ENCODE results near the gene TRAPPC11. TPM values are rescaled to one million over a fixed set of nuclear protein-coding genes. Genes with fewer than 3 reads are reported as not detected.

Gene TRAPPC11
- total and polyA plus RNA-seq, 11 donors, result 10.4 to 28.5 (median 21.6) TPM

DNA sequence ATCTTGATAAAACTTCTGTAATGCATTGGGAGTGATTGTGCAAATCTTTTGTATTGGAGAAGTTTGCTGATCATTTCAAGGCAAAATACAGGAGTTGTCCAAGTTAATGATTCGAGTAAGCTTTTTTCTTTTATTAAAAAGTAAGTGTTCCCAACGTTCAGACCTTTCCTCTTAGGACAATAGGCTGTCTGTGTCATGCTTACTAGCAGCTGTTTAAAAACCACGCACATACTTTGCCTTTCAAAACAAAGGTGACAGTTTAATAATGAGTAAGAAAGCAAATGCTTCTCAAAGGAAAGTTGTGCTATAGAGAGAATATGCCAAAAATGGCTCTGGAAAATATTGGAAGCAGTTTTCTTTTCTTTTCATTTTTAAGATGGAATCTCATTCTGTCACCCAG is 11.2 kb downstream of the TRAPPC11 start:
- H3K9me3 ChIP-seq, result no peaks in the 10 kb centered on the region
- no peaks in the 10 kb centered on the region for H3K4me1 ChIP-seq
- no peak for DNase-seq
- no peak overlapping the region for H3K4me3 ChIP-seq
- no peak for ATAC-seq
- intact Hi-C loops (cut with DNase I), result loop anchor here in 1 of 10 donors (5.0 kb wide), 1 partner anchor 37 kb away; no protein-coding TSS in a partner anchor
- peaks cover 0 to 99% (median 86%) of the 10 kb centered on the region in 9 donors for H3K36me3 ChIP-seq
- WGBS, 4 donors, result 73 to 83% (median 78%) methylated on average over 3 of the region's 3 CpGs
- H3K27ac ChIP-seq, result no peak overlapping the region
- H3K27me3 ChIP-seq, result no peaks in the 10 kb centered on the region
- TF ChIP-seq CTCF (IDR thresholded peaks at IDR 0.05), result no peak
- TF ChIP-seq POLR2A (IDR thresholded peaks at IDR 0.05), result no peak

GRCh38 chr4:183670960-183671555 is 12.0 kb downstream of the TRAPPC11 start:
- intact Hi-C loops (cut with DNase I), result loop anchor here in 1 of 10 donors (5.0 kb wide), 1 partner anchor 36 kb away; no protein-coding TSS in a partner anchor
- Histone ChIP-seq H3K27me3 (no peaks in the 10 kb centered on the region), H3K9me3 (no peaks in the 10 kb centered on the region), H3K4me1 (no peaks in the 10 kb centered on the region), H3K4me3 (no peak overlapping the region), H3K27ac (no peak overlapping the region), H3K36me3 (peaks cover 0 to 99% (median 88%) of the 10 kb centered on the region in 9 donors)
- ATAC-seq, result no peak
- no peak for DNase-seq
- TF ChIP-seq POLR2A (IDR thresholded peaks at IDR 0.05) (no peak), CTCF (IDR thresholded peaks at IDR 0.05) (no peak)
- 87 to 93% (median 90%) methylated on average over 12 of the region's 12 CpGs for WGBS, 4 donors

DNA sequence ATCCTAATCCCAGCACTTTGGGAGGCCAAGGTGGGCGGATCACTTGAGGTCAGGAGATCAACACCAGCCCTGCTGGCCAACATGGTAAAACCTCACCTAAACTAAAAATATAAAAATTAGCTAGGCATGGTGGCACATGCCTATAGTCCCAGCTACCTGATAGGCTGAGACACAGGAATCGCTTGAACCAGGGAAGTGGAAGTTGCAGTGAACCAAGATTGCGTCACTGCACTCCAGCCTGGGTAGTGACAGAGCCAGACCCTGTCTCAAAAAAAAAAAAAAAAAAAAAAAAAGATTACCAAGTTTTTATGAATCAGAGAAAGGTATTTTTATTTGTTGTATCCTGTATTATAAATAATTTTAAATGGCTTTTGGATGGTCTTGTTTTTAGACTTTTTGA is 15.1 kb downstream of the TRAPPC11 start:
- ATAC-seq, result no peak
- Histone ChIP-seq H3K4me3 (no peak overlapping the region), H3K4me1 (no peaks in the 10 kb centered on the region), H3K36me3 (peaks cover 0 to 99% (median 87%) of the 10 kb centered on the region in 9 donors), H3K9me3 (no peaks in the 10 kb centered on the region), H3K27me3 (no peaks in the 10 kb centered on the region), H3K27ac (no peak overlapping the region)
- DNase-seq, result no peak
- intact Hi-C loops (cut with DNase I), result loop anchor here in 1 of 10 donors (5.0 kb wide), 1 partner anchor 33 kb away; no protein-coding TSS in a partner anchor
- TF ChIP-seq POLR2A (IDR thresholded peaks at IDR 0.05) (no peak), CTCF (IDR thresholded peaks at IDR 0.05) (no peak)
- WGBS, 4 donors, result 77 to 83% (median 80%) methylated on average over 3 of the region's 3 CpGs

- intact Hi-C loops (cut with DNase I), result no loop called here
- Histone ChIP-seq H3K27ac (no peak overlapping the region), H3K4me1 (no peaks in the 10 kb centered on the region), H3K9me3 (no peaks in the 10 kb centered on the region), H3K36me3 (peaks cover 0 to 99% (median 87%) of the 10 kb centered on the region in 9 donors), H3K27me3 (no peaks in the 10 kb centered on the region), H3K4me3 (no peak overlapping the region)
- no peak for DNase-seq
- TF ChIP-seq CTCF (IDR thresholded peaks at IDR 0.05) (no peak), POLR2A (IDR thresholded peaks at IDR 0.05) (no peak)
- no peak for ATAC-seq
- WGBS, 4 donors, result 83 to 93% (median 87%) methylated on average over 4 of the region's 4 CpGs
Measured at GRCh38 chr4:183675625-183676024, 16.5 kb downstream of the TRAPPC11 start.
